ENCODE measurements around the gene CALR. TPM values are rescaled to one million over a fixed set of nuclear protein-coding genes. Genes with fewer than 3 reads are reported as not detected.

CALR gene
- total and polyA plus RNA-seq, 9 of the 15 experiments (the other 6 are each of a cell fraction or from before 2014, with no cell fraction given), result 126 to 811 (median 642) TPM

DNA sequence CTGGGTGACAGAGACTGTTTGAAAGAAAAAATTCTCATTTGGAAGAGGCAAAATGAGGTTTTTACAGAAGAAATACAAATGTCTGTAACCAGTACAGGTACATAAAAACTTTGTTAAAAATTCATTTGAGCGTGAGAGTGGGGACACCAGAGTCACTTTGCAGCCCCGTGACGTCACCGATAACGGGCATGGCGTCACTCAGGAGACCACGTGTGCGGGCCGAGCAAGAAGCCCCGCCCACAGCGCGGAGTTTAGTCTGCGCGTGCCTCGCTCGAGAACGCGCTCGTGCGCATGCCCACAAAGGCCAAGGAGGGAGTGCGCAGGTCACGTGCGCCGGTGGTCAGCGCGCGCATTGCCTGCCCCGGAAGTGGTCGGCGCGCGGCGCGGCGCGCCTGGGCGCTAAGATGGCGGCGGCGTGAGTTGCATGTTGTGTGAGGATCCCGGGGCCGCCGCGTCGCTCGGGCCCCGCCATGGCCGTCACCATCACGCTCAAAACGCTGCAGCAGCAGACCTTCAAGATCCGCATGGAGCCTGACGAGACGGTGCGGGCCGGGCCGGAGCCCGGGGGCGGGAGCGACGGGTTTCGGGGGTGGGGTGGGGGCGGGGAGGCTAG lies 7.2 kb downstream of the CALR start, which contains the start of gene RAD23A (continued):
- TF ChIP-seq HOXB6 (CRISPR knock-in tag; IDR thresholded peaks at IDR 0.05; ENCODE audit: borderline replicate concordance) (no peak), TFAM (CRISPR knock-in tag; conservative IDR thresholded peaks at IDR 0.05) (no peak), IRF2 (CRISPR knock-in tag; IDR thresholded peaks at IDR 0.05) (no peak), FOXJ2 (tag; IDR thresholded peaks at IDR 0.05) (0 out of 2 replicates have a peak, but pooled peaks have one; percentile 37), MYNN (IDR thresholded peaks at IDR 0.05) (no peak; the same call in 1 of the 2 replicates), MYNN (CRISPR knock-in tag; IDR thresholded peaks at IDR 0.05) (no peak), CEBPG (CRISPR knock-in tag; IDR thresholded peaks at IDR 0.05) (peak; percentile 55; the same call in 1 of the 2 replicates), CEBPG (tag; conservative IDR thresholded peaks at IDR 0.05 in 1 of 2, IDR thresholded peaks at IDR 0.05 in 1 of 2) (no peak), FIP1L1 (IDR thresholded peaks at IDR 0.05; ENCODE audit: low read depth, low read length, poor library complexity, severe bottlenecking) (peak; percentile 99), ZNF830 (CRISPR knock-in tag; IDR thresholded peaks at IDR 0.05) (0 out of 2 replicates have a peak, but pooled peaks have one; percentile 12), ZNF431 (CRISPR knock-in tag; IDR thresholded peaks at IDR 0.05) (0 out of 2 replicates have a peak, but pooled peaks have one; percentile 32), NR4A1 (CRISPR knock-in tag; IDR thresholded peaks at IDR 0.05) (peak; percentile 37; the same call in 1 of the 2 replicates), NR4A1 (tag; IDR thresholded peaks at IDR 0.05) (0 out of 2 replicates have a peak, but pooled peaks have one; percentile 20), HDAC1 (IDR thresholded peaks at IDR 0.05) (peak in 1 of 2 experiments; percentile 70; a peak in 2 of 4 replicates), NR2F6 (CRISPR knock-in tag; IDR thresholded peaks at IDR 0.05) (peak; percentile 81; the same call in 1 of the 2 replicates), DPF2 (IDR thresholded peaks at IDR 0.05) (peak; percentile 65), MAZ (CRISPR knock-in tag; conservative IDR thresholded peaks at IDR 0.05 in 1 of 2, IDR thresholded peaks at IDR 0.05 in 1 of 2) (peak; percentile 75 to 93), SMARCA5 (IDR thresholded peaks at IDR 0.05) (no peak), RCOR1 (IDR thresholded peaks at IDR 0.05; ENCODE audit: borderline replicate concordance in 1 of 2, low read depth in 2 of 2, low read length in 2 of 2) (0 out of 4 replicates have a peak, but pooled peaks of 1 of the 2 experiments have one; percentile 4), FOXK2 (conservative IDR thresholded peaks at IDR 0.05 in 1 of 2, IDR thresholded peaks at IDR 0.05 in 1 of 2; ENCODE audit: low read depth in 2 of 2) (peak; percentile 79 to 82)
- TF ChIP-seq, protein P1, sequence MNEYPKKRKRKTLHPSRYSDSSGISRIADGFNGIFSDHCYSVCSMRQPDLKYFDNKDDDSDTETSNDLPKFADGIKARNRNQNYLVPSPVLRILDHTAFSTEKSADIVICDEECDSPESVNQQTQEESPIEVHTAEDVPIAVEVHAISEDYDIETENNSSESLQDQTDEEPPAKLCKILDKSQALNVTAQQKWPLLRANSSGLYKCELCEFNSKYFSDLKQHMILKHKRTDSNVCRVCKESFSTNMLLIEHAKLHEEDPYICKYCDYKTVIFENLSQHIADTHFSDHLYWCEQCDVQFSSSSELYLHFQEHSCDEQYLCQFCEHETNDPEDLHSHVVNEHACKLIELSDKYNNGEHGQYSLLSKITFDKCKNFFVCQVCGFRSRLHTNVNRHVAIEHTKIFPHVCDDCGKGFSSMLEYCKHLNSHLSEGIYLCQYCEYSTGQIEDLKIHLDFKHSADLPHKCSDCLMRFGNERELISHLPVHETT (CRISPR knock-in tag; conservative IDR thresholded peaks at IDR 0.05 in 1 of 2, IDR thresholded peaks at IDR 0.05 in 1 of 2), result peak in 1 of 2 experiments; percentile 89; a peak in 2 of 4 replicates
- TF ChIP-seq, protein P2, sequence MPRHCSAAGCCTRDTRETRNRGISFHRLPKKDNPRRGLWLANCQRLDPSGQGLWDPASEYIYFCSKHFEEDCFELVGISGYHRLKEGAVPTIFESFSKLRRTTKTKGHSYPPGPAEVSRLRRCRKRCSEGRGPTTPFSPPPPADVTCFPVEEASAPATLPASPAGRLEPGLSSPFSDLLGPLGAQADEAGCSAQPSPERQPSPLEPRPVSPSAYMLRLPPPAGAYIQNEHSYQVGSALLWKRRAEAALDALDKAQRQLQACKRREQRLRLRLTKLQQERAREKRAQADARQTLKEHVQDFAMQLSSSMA (CRISPR knock-in tag; IDR thresholded peaks at IDR 0.05), result 0 out of 2 replicates have a peak, but pooled peaks have one; percentile 68
- TF ChIP-seq, protein P3, sequence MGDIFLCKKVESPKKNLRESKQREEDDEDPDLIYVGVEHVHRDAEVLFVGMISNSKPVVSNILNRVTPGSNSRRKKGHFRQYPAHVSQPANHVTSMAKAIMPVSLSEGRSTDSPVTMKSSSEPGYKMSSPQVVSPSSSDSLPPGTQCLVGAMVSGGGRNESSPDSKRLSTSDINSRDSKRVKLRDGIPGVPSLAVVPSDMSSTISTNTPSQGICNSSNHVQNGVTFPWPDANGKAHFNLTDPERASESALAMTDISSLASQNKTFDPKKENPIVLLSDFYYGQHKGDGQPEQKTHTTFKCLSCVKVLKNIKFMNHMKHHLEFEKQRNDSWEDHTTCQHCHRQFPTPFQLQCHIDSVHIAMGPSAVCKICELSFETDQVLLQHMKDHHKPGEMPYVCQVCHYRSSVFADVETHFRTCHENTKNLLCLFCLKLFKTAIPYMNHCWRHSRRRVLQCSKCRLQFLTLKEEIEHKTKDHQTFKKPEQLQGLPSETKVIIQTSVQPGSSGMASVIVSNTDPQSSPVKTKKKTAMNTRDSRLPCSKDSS (IDR thresholded peaks at IDR 0.05; ENCODE audit: low read depth, partially characterized antibody), result no peak
- TF ChIP-seq, protein P4, sequence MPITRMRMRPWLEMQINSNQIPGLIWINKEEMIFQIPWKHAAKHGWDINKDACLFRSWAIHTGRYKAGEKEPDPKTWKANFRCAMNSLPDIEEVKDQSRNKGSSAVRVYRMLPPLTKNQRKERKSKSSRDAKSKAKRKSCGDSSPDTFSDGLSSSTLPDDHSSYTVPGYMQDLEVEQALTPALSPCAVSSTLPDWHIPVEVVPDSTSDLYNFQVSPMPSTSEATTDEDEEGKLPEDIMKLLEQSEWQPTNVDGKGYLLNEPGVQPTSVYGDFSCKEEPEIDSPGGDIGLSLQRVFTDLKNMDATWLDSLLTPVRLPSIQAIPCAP (CRISPR knock-in tag; IDR thresholded peaks at IDR 0.05; ENCODE audit: borderline replicate concordance), result no peak
